Amygdala (tissue), 56 donors: ENCODE data around the gene NPLOC4.
A peak's percentile ranks its signal among the peaks of the same experiment; 100 is the strongest.

Source experiments
- DNase-seq, 56 donors: peaks; one replicate each; lab custom pipeline; 2025; lab: John Stamatoyannopoulos, UW

The NPLOC4 gene

GRCh38 chr17:81513372-81513752 is 123.5 kb downstream of the NPLOC4 start:
- DNase-seq = peak in 29 of 56 donors; percentile 21 to 71 (median 59)

GRCh38 chr17:81512562-81513371 is 124.1 kb downstream of the NPLOC4 start, which contains the start of gene ACTG1:
Gene ACTG1, minus strand, starts transcription at chr17:81512799. Its CDS starts 445 bp downstream, at chr17:81512354.
- peak in 55 of 56 donors; percentile 46 to 94 (median 84) for DNase-seq

GRCh38 chr17:81511804-81512561 is 124.9 kb downstream of the NPLOC4 start:
- DNase-seq = no peak

GRCh38 chr17:81511554-81511803 is 125.4 kb downstream of the NPLOC4 start:
- DNase-seq = peak in 1 of 56 donors; percentile 17

GRCh38 chr17:81510785-81511553 is 125.9 kb downstream of the NPLOC4 start:
- DNase-seq = peak in 2 of 56 donors; percentile 26 to 32

GRCh38 chr17:81509972-81510784 is 126.7 kb downstream of the NPLOC4 start:
- DNase-seq = no peak

GRCh38 chr17:81509207-81509971 is 127.5 kb downstream of the NPLOC4 start:
- DNase-seq = peak in 2 of 56 donors; percentile 11 to 31

- DNase-seq = no peak
These were observed 128.2 kb downstream of the NPLOC4 start for GRCh38 chr17:81508639-81509206.
